K562 (cell line): ENCODE measurements around the gene IMMP2L. TPM values are rescaled to one million over a fixed set of nuclear protein-coding genes. Genes with fewer than 3 reads are reported as not detected.

Experiments
- ATAC-seq: fragments of 200-7000 bp; cut with Tn5 transposase; 3 replicates; pipeline ENCODE4 v1.9.1; 2020; ENCODE audit warnings: moderate library complexity
- BruUV-seq: library from RNA; stranded (reverse); fragments of 400-500 nt; replicated peaks from 2 replicates; lab custom pipeline; 2021; lab: Mats Ljungman, UMichigan
- CTCF ChIA-PET: fragments of 300-600 bp; formaldehyde crosslinking; extraction: SDS; loops from one replicate; lab custom pipeline; 2021; ENCODE audit warnings: low intra/inter-chr PET ratio; lab: Yijun Ruan, JAX
- POLR2A ChIA-PET: fragments of 300-600, 350-650 bp; sonication (Branson Sonifier 250); formaldehyde crosslinking; extraction: SDS; loops from one replicate; lab custom pipeline; 2021; ENCODE audit warnings: antibody characterized with exemption, inconsistent platforms; lab: Yijun Ruan, JAX
- DNase-seq, 4 experiments: peaks; one replicate each; pipeline versions ENCODE4 v3.0.0 to v3.0.0-alpha.2; 2011 to 2018; ENCODE audit warnings: low spot score in 3 of 4, mixed read lengths in 3 of 4; ENCODE audit errors: extremely low read depth in 1 of 4
- FAIRE-seq: peaks from 2 replicates; lab custom pipeline; 2011; peaks lifted over from hg19 to GRCh38; lab: Jason Lieb, UNC
- H2AFZ ChIP-seq: 2 replicates; pipeline ENCODE4 v1.6.0; 2011; ENCODE audit warnings: low read depth, low read length, control low read depth, inconsistent platforms
- H3K27ac ChIP-seq: fragments of 200-600 bp; 3 replicates; pipeline ENCODE4 v1.8.0; 2011; ENCODE audit warnings: low read depth, mild to moderate bottlenecking, control low read depth, inconsistent platforms, low read length, moderate library complexity, mixed read lengths; ENCODE audit errors: extremely low read depth
- H3K27me3 ChIP-seq, 2 experiments: fragments of 300-600 bp in 1 of 2; 2 replicates in 1 of 2; 3 replicates in 1 of 2; pipeline versions ENCODE4 v1.6.0 to v1.8.0; 2011; ENCODE audit warnings: inconsistent platforms in 2 of 2, low read length in 2 of 2, mild to moderate bottlenecking in 1 of 2, mixed read lengths in 1 of 2, moderate library complexity in 1 of 2; ENCODE audit not compliant: control insufficient read depth in 2 of 2, insufficient read depth in 2 of 2
- H3K36me3 ChIP-seq: fragments of 300-600 bp; 3 replicates; pipeline ENCODE4 v1.8.0; 2011; ENCODE audit warnings: mild to moderate bottlenecking, low read length, inconsistent platforms; ENCODE audit not compliant: control insufficient read depth, insufficient read depth
- H3K4me1 ChIP-seq, 2 experiments: fragments of 200-600 bp in 1 of 2; replicated peaks in 1 of 2; 2 replicates in 1 of 2; 3 replicates in 1 of 2; pipeline versions ENCODE4 v1.5.1 to v1.8.0; 2011; ENCODE audit warnings: inconsistent platforms in 2 of 2, low read length in 2 of 2, mild to moderate bottlenecking in 1 of 2, mixed read lengths in 1 of 2, moderate library complexity in 1 of 2; ENCODE audit not compliant: control insufficient read depth in 2 of 2, insufficient read depth in 2 of 2
- H3K4me2 ChIP-seq: 2 replicates; pipeline ENCODE4 v1.6.1; 2011; ENCODE audit warnings: low read length, control low read depth, inconsistent platforms, mixed read lengths; ENCODE audit not compliant: insufficient read depth
- H3K4me3 ChIP-seq: fragments of 200-600 bp; sonication (generic), shearing (Covaris generic); 2 replicates; pipeline ENCODE4 v1.5.1; 2016; ENCODE audit warnings: control low read depth, inconsistent platforms
- H3K79me2 ChIP-seq: fragments of 200-600 bp; 3 replicates; pipeline ENCODE4 v1.8.0; 2011; ENCODE audit warnings: low read length, inconsistent platforms; ENCODE audit not compliant: control insufficient read depth, insufficient read depth
- H3K9ac ChIP-seq, 2 experiments: 2 replicates each; pipeline versions ENCODE4 v1.6.0 to v1.6.1; 2011; ENCODE audit warnings: low read depth in 2 of 2, low read length in 2 of 2, control low read depth in 1 of 2, inconsistent platforms in 1 of 2, mild to moderate bottlenecking in 1 of 2, mixed read lengths in 1 of 2; ENCODE audit not compliant: insufficient read depth in 1 of 2
- H3K9me1 ChIP-seq: one replicate; pipeline ENCODE4 v1.6.0; 2011; ENCODE audit warnings: inconsistent platforms, mild to moderate bottlenecking, low read length, moderate library complexity; ENCODE audit not compliant: control insufficient read depth, insufficient read depth
- H3K9me3 ChIP-seq: replicated peaks from 2 replicates; pipeline ENCODE4 v1.5.1; 2011; ENCODE audit warnings: low read depth, low read length, inconsistent platforms; ENCODE audit not compliant: control insufficient read depth, insufficient read depth
- H4K20me1 ChIP-seq: replicated peaks from 2 replicates; pipeline ENCODE4 v1.6.1; 2011; ENCODE audit warnings: low read length, inconsistent platforms, mixed read lengths; ENCODE audit not compliant: control insufficient read depth, insufficient read depth
- ARID1B ChIP-seq: fragments of 450-650 bp; IDR thresholded peaks from 2 replicates; pipeline ENCODE4 v1.6.1; 2016; ENCODE audit warnings: antibody characterized with exemption, mild to moderate bottlenecking, inconsistent platforms
- CBX3 ChIP-seq, 2 experiments: IDR thresholded peaks; 1 replicate in 1 of 2; 2 replicates in 1 of 2; pipeline ENCODE4 v1.6.1; 2012; ENCODE audit warnings: inconsistent platforms in 2 of 2, low read length in 2 of 2, borderline replicate concordance in 1 of 2, control low read depth in 1 of 2
- POLR2A ChIP-seq: fragments of 450-650 bp; conservative IDR thresholded peaks from 2 replicates; pipeline ENCODE4 v1.6.1; 2016
- SNIP1 ChIP-seq: fragments of 450-650 bp; IDR thresholded peaks from 2 replicates; pipeline ENCODE4 v1.7.1; 2017; ENCODE audit warnings: low read depth, mild to moderate bottlenecking
- SP2 ChIP-seq: IDR thresholded peaks from 2 replicates; pipeline ENCODE4 v1.6.1; 2011; ENCODE audit warnings: mild to moderate bottlenecking, low read depth, low read length, moderate library complexity; ENCODE audit not compliant: poor library complexity, severe bottlenecking; ENCODE audit errors: extremely low read depth
- TCF7 ChIP-seq: sonication (generic); IDR thresholded peaks from 2 replicates; pipeline ENCODE4 v1.6.1; 2016; ENCODE audit warnings: antibody characterized with exemption, borderline replicate concordance
- ZBTB1 ChIP-seq: sonication (generic); formaldehyde crosslinking; IDR thresholded peaks from 2 replicates; pipeline ENCODE4 v1.8.1; 2023; ENCODE audit warnings: missing genetic modification reagents, low read depth, mild to moderate bottlenecking, borderline replicate concordance
- ZC3H8 ChIP-seq: fragments of 450-650 bp; IDR thresholded peaks from 2 replicates; pipeline ENCODE4 v1.6.1; 2017
- ZFPM2 ChIP-seq: fragments of 250-450 bp; sonication (Bioruptor Pico); IDR thresholded peaks from 2 replicates; pipeline ENCODE4 v1.5.1; 2022; ENCODE audit warnings: mild to moderate bottlenecking
- ZNF3 ChIP-seq: fragments of 250-450 bp; sonication (Bioruptor Pico); IDR thresholded peaks from 2 replicates; pipeline ENCODE4 v1.5.0; 2021; ENCODE audit warnings: mild to moderate bottlenecking, moderate library complexity
- ZNF408 ChIP-seq: fragments of 250-450 bp; sonication (Bioruptor Pico); IDR thresholded peaks from 2 replicates; pipeline ENCODE4 v1.4.0; 2020; ENCODE audit warnings: low read depth, mild to moderate bottlenecking, moderate library complexity
- WGBS: fragments of 100-300 bp; shearing (Covaris generic); methylation state at CpG from one replicate; pipeline ENCODE4 v1.1.6; 2016; ENCODE audit warnings: low coverage, mixed read lengths; ENCODE audit not compliant: insufficient coverage; ENCODE audit errors: missing lambda C conversion rate; 5-methylcytosine and 5-hydroxymethylcytosine counted together
- in situ Hi-C: fragments of 300-500 bp; cut with MboI; formaldehyde crosslinking; loops from 4 replicates; pipeline ENCODE4 v1.15.0; 2018; ENCODE audit warnings: inconsistent platforms, mixed read lengths
- intact Hi-C: fragments of 100-400 bp; cut with micrococcal nuclease; formaldehyde crosslinking; loops from 2 replicates; pipeline ENCODE4 v1.14.2; 2022
- polyA plus RNA-seq, 8 experiments: library from polyadenylated mRNA; depleted of rRNA in 4 of 8; stranded (reverse) in 5 of 8; unstranded in 3 of 8; fragments of >200 nt; fragmentation: Nextera tagmentation in 2 of 8; fragmentation: Illumina TruSeq in 1 of 8; extraction: Ambion mirVana in 2 of 8; extraction: Trizol in 1 of 8; gene quantifications; 2 replicates each; pipeline versions ENCODE4 v1.2.1 to v1.2.3, GENCODE V29; 2011 to 2014; ENCODE audit warnings: inconsistent platforms in 1 of 8, missing spikeins in 1 of 8
- total RNA-seq, 7 experiments: library from RNA; depleted of rRNA in 6 of 7; stranded (reverse); fragments of >200 nt in 6 of 7; fragmentation: Illumina TruSeq in 2 of 7; extraction: Trizol in 2 of 7; gene quantifications; 2 replicates each; pipeline versions ENCODE4 v1.2.1 to v1.2.3, GENCODE V29; 2011 to 2021; ENCODE audit warnings: low replicate concordance in 1 of 7
- TF ChIP-seq, protein P1 (sequence below): fragments of 450-650 bp; IDR thresholded peaks from one replicate; pipeline ENCODE4 v1.6.1; 2018; ENCODE audit warnings: mild to moderate bottlenecking, moderate library complexity; ENCODE audit not compliant: partially characterized antibody
- TF ChIP-seq, protein P2 (sequence below): sonication (generic); formaldehyde crosslinking; IDR thresholded peaks from 2 replicates; pipeline ENCODE4 v1.8.1; 2023; ENCODE audit warnings: mild to moderate bottlenecking, missing genetic modification reagents, moderate library complexity
- TF ChIP-seq, protein P3 (sequence below): fragments of 450-650 bp; formaldehyde crosslinking; IDR thresholded peaks from 2 replicates; pipeline ENCODE4 v1.4.0; 2022; ENCODE audit warnings: missing genetic modification characterization
- TF ChIP-seq, protein P4 (sequence below): fragments of 250-450 bp; sonication (Bioruptor Pico); IDR thresholded peaks from 2 replicates; pipeline ENCODE4 v1.9.0; 2021; ENCODE audit warnings: mild to moderate bottlenecking, inconsistent platforms

The IMMP2L gene
- total and polyA plus RNA-seq, 9 of the 15 experiments (the other 6 are each of a cell fraction or from before 2014, with no cell fraction given): 29.7 to 116 (median 53.0) TPM

DNA sequence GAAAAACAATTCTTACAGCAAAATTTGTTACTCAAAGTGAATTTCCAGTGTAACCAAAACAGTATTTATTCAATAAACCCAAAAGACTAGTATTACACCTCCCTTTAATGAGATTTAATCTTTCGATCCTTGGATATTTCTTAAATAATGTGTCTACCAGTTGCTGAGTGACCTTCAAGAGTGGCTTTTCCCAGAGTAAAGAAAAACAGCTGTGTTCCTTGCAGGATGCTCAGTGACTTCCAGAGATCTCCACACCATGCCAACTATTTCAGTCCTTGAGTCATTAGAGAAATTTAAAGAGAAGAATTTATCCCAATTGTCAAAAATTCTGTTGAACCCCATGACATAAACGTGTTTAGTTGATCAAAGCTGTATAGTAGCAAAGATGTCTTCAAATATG, 44.0 kb downstream of the IMMP2L start:
- CTCF ChIA-PET: no interaction called here
- Histone ChIP-seq H3K36me3 (peaks cover 35% of the 10 kb centered on the region; the same call in 2 of the 3 replicates), H3K9me3 (peaks cover 6% of the 10 kb centered on the region), H2AFZ (no peak overlapping the region), H3K9me1 (no peaks in the 10 kb centered on the region), H3K4me2 (no peak overlapping the region), H3K4me1 (no peaks in the 10 kb centered on the region), H3K4me3 (no peak overlapping the region), H3K27me3 (no peaks in the 10 kb centered on the region), H3K27ac (no peak overlapping the region), H4K20me1 (no peaks in the 10 kb centered on the region), H3K9ac (no peak overlapping the region), H3K79me2 (no peaks in the 10 kb centered on the region)
- FAIRE-seq (no peak), DNase-seq (no peak), ATAC-seq (no peak)
- TF ChIP-seq ZBTB1 (no peak), ZNF3 (CRISPR knock-in tag) (no peak), SP2 (no peak), SNIP1 (no peak), POLR2A (no peak), TCF7 (no peak), ARID1B (no peak), ZNF408 (no peak), ZFPM2 (CRISPR knock-in tag) (no peak), ZC3H8 (no peak), CBX3 (IDR thresholded peaks at IDR 0.05; ENCODE audit: borderline replicate concordance in 1 of 2, low read length in 2 of 2) (no peak)
- TF ChIP-seq, protein P1, sequence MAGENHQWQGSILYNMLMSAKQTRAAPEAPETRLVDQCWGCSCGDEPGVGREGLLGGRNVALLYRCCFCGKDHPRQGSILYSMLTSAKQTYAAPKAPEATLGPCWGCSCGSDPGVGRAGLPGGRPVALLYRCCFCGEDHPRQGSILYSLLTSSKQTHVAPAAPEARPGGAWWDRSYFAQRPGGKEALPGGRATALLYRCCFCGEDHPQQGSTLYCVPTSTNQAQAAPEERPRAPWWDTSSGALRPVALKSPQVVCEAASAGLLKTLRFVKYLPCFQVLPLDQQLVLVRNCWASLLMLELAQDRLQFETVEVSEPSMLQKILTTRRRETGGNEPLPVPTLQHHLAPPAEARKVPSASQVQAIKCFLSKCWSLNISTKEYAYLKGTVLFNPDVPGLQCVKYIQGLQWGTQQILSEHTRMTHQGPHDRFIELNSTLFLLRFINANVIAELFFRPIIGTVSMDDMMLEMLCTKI: no peak
- TF ChIP-seq, protein P2, sequence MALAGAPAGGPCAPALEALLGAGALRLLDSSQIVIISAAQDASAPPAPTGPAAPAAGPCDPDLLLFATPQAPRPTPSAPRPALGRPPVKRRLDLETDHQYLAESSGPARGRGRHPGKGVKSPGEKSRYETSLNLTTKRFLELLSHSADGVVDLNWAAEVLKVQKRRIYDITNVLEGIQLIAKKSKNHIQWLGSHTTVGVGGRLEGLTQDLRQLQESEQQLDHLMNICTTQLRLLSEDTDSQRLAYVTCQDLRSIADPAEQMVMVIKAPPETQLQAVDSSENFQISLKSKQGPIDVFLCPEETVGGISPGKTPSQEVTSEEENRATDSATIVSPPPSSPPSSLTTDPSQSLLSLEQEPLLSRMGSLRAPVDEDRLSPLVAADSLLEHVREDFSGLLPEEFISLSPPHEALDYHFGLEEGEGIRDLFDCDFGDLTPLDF: no peak
- TF ChIP-seq, protein P3, sequence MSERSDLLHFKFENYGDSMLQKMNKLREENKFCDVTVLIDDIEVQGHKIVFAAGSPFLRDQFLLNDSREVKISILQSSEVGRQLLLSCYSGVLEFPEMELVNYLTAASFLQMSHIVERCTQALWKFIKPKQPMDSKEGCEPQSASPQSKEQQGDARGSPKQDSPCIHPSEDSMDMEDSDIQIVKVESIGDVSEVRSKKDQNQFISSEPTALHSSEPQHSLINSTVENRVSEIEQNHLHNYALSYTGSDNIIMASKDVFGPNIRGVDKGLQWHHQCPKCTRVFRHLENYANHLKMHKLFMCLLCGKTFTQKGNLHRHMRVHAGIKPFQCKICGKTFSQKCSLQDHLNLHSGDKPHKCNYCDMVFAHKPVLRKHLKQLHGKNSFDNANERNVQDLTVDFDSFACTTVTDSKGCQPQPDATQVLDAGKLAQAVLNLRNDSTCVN (CRISPR knock-in tag): no peak
- TF ChIP-seq, protein P4, sequence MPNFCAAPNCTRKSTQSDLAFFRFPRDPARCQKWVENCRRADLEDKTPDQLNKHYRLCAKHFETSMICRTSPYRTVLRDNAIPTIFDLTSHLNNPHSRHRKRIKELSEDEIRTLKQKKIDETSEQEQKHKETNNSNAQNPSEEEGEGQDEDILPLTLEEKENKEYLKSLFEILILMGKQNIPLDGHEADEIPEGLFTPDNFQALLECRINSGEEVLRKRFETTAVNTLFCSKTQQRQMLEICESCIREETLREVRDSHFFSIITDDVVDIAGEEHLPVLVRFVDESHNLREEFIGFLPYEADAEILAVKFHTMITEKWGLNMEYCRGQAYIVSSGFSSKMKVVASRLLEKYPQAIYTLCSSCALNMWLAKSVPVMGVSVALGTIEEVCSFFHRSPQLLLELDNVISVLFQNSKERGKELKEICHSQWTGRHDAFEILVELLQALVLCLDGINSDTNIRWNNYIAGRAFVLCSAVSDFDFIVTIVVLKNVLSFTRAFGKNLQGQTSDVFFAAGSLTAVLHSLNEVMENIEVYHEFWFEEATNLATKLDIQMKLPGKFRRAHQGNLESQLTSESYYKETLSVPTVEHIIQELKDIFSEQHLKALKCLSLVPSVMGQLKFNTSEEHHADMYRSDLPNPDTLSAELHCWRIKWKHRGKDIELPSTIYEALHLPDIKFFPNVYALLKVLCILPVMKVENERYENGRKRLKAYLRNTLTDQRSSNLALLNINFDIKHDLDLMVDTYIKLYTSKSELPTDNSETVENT (CRISPR knock-in tag): no peak
- no TSS peak for BruUV-seq
- intact Hi-C loops (no loop called here), in situ Hi-C loops (no loop called here)
- POLR2A ChIA-PET: no interaction called here
- 62% methylated on average over 2 of the region's 2 CpGs for WGBS
